Fibroblast of skin of abdomen (primary cell): ENCODE results near the gene DCC.

Source experiments
- DNase-seq: peaks from one replicate; pipeline ENCODE4 v3.0.0-alpha.2; 2013

Gene DCC

DNA sequence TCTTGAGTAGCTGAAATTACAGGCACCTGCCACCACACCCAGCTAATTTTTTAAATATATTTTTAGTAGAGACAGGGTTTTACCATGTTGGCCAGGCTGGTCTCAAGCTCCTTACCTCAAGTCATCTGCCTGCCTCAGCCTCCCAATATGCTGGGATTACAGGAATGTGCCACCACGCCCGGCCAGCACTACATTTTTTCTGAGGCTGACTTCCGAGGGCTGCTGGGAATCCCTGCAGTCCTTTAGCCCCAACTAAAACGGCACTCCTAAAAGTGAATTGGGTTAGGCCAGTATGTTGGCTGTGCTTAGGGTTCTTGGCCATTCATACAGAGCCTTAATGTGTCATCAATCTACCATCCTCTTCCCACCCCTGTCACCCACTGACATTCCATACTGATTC lies 375.4 kb downstream of the DCC start:
- no peak for DNase-seq

- no peak for DNase-seq
Measured at GRCh38 chr18:52715991-52716390, 376.0 kb downstream of the DCC start.

- peak; percentile 23 for DNase-seq
Measured at GRCh38 chr18:52716973-52717372, 377.0 kb downstream of the DCC start.

GRCh38 chr18:52722904-52723303 lies 382.9 kb downstream of the DCC start:
- no peak for DNase-seq

DNA sequence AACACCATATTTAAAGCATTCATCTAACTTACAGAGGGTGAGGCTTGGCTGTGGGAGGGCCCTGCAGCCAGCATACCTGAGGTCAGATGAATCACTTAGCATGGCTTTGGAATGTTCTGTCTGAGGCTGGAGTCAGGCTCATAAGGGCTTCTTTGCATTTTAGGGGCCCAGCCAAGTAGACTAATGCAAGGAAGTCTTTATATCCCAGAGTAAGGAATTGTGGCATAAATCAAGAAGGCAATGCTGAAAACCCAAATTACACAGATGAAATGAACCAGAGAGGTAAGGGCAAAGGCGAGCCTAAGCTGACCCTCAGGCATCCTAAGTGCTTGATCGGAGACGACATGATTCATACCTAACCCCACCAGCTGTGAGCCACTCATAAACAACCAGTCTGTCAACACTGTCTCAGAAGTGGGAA lies 383.6 kb downstream of the DCC start:
- DNase-seq: peak; percentile 72

GRCh38 chr18:52730972-52731619 lies 391.1 kb downstream of the DCC start:
- DNase-seq: no peak

DNA sequence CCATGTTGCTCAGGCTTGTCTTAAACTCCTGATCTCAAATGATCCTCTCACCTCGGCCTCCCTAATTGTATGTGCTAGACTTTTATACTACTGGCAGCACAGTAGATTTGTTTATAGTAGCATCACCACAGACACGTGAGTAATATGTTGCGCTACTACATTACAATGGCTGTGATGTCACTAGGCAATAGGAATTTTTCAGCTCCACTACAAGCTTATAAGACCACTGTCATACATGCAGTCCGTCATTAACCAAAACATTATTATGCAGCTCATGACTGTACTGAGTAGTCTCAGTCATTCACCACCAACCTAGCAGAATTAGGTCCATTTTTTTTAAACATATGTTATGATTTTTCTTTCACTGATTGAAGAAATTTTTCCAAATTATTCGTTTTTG lies 398.9 kb downstream of the DCC start:
- DNase-seq: no peak

DNA sequence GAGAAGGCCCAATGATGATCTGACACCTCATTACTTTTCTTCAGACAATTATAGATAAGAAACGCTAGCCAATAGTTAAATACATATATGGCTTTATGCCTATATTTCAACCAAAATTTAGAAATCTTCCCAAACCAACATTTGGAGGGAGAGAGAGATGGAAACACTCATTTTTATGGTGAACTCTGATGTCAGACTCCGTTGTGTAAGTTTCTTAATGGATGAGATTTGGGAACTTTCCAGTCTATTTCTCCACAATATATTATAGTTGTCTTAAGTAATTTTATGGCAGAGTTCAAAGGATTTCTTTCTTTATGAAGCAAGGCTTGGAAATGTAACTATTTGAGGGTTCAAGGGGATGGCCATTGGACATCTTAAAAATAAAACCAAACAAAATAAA lies 407.0 kb downstream of the DCC start:
- no peak for DNase-seq

- DNase-seq: no peak
Measured at GRCh38 chr18:52747869-52748268, 407.9 kb downstream of the DCC start.

DNA sequence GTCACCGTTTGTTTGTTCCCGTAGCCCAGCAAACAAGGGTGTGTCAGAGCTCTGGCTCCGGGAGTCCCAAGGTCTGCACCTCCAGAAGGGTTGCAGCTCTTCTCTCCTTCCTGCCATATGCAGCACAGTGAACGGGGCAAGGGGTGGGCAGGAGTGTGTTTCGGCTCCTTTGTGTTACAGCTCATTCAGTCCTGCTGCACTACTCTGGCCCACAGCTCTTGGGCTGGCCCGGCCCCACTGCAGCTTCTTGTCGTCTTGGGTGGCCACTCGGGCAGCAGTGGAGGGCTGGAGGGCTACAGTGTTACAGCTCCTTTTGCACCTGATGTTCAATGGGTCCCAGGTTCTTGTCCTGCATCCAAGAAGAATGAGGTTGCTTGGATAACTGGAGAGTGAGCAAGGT lies 408.3 kb downstream of the DCC start:
- DNase-seq: no peak

DNA sequence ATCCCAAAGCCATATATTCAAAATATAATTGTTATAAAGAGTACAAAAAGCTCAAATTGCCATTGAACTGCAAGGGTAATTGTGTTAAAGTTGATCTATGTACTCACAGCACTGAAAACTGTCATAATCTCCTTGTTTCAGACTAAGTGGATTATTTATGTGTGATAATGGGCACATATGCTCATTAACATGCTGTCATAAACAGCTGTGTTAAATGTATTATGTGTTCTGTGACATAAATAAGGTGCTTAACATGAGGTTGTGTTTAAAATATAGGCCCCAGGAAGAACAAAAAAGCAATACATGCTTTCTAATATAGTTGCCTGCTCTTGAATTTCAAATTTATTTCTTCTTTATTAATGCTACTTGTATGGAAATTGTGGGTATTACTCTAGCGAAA lies 409.5 kb downstream of the DCC start:
- DNase-seq: no peak

DNA sequence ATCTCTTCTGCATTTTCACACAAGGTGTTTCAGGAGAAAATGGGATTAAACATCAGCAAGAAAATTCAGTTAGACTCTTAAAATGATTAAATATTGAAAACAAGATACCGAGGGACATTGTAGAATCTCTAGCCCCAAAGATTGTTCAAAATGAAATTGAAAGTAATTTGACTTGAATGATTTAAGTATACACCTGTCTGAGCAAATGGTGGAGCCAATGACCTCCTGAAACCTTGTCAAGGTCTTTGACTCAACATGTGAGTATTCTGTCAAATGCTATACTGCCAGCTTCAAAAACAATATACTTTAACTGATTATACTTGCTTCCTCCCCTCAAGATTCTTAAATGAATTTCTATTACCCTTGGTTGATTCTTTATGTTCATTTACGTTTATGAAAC lies 411.0 kb downstream of the DCC start:
- DNase-seq: no peak

GRCh38 chr18:52764316-52764715 lies 424.3 kb downstream of the DCC start:
- no peak for DNase-seq

- DNase-seq: no peak
Measured at GRCh38 chr18:52766002-52766545, 426.1 kb downstream of the DCC start.

DNA sequence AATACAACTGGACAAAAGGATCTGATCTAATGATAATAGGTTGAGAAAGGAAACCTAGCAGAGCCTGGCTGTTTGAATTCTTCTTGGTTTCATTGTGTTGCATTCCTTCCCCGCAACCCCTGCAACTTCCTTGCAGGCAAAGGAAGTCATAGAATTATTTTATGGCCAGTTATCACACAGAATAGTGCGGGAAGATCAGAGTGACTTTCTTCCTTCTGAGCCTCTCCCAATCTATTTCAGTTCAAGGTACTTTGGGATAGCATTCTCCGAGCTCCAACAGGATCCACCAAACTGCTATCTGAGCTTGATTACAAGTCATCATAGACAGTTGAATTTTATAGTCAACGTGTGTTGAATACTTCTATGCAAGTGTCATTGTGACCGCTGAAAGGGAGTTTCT lies 441.1 kb downstream of the DCC start:
- no peak for DNase-seq

- no peak for DNase-seq
Measured at GRCh38 chr18:52791321-52791720, 451.3 kb downstream of the DCC start.

- DNase-seq: no peak
Measured at GRCh38 chr18:52812834-52813233, 472.8 kb downstream of the DCC start.

GRCh38 chr18:52813635-52814416 lies 473.8 kb downstream of the DCC start:
- peak; percentile 0 for DNase-seq

GRCh38 chr18:52815651-52816050 lies 475.7 kb downstream of the DCC start:
- DNase-seq: no peak

DNA sequence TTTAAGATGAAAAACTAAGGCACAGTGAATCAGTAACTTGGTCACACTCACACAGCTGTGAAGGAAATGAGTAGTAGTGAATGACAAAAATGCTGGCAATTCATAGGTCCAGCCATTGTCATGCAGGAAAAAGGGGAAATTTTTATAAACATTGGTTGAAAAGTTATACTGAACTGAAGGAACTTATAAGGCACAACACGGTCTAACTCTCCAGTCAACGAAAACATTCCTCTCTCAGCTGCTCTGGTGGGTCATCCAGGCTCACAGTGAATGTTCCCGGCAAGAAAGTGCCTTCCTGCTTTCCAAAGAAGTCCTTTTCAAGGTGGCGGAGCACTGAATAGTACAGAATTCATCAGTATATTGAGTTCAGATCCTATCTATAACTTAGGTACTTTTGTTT lies 476.1 kb downstream of the DCC start:
- DNase-seq: no peak

GRCh38 chr18:52822160-52822559 lies 482.2 kb downstream of the DCC start:
- DNase-seq: no peak

- DNase-seq: no peak
Measured at GRCh38 chr18:52824126-52824525, 484.1 kb downstream of the DCC start.

GRCh38 chr18:52826994-52827393 lies 487.0 kb downstream of the DCC start:
- DNase-seq: no peak

- DNase-seq: no peak
Measured at GRCh38 chr18:52829320-52829719, 489.3 kb downstream of the DCC start.
